GM20431 (cell line): ENCODE results near the gene PATJ.

Experiments
- in situ Hi-C: fragments of 300-500 bp; cut with MseI, MboI; formaldehyde crosslinking; loops from one replicate; pipeline ENCODE4 v1.15.0; 2020; ENCODE audit warnings: low sequenced_read_pairs; ENCODE audit not compliant: unreplicated experiment

Gene PATJ

GRCh38 chr1:61976566-61976965, 234.3 kb downstream of the PATJ start:
- in situ Hi-C loops = no loop called here

GRCh38 chr1:61978796-61979195, 236.5 kb downstream of the PATJ start:
- in situ Hi-C loops = no loop called here

GRCh38 chr1:61979729-61980128, 237.4 kb downstream of the PATJ start:
- in situ Hi-C loops = no loop called here

- in situ Hi-C loops = no loop called here
Measured at GRCh38 chr1:61980561-61980960, 238.3 kb downstream of the PATJ start.

GRCh38 chr1:61981870-61982660, 239.8 kb downstream of the PATJ start:
- in situ Hi-C loops = no loop called here

GRCh38 chr1:61983236-61983635, 241.0 kb downstream of the PATJ start:
- in situ Hi-C loops = no loop called here

GRCh38 chr1:61992257-61992656, 250.0 kb downstream of the PATJ start:
- in situ Hi-C loops = no loop called here

- in situ Hi-C loops = no loop called here
Measured at GRCh38 chr1:61993331-61993961, 251.2 kb downstream of the PATJ start.

GRCh38 chr1:61995641-61996040, 253.4 kb downstream of the PATJ start:
- in situ Hi-C loops = no loop called here

- in situ Hi-C loops = no loop called here
Measured at GRCh38 chr1:61997123-61997522, 254.8 kb downstream of the PATJ start.

GRCh38 chr1:62003777-62004176, 261.5 kb downstream of the PATJ start:
- in situ Hi-C loops = no loop called here

- in situ Hi-C loops = no loop called here
Measured at GRCh38 chr1:62006690-62007089, 264.4 kb downstream of the PATJ start.

- in situ Hi-C loops = no loop called here
Measured at GRCh38 chr1:62011006-62011405, 268.7 kb downstream of the PATJ start.

- in situ Hi-C loops = no loop called here
Measured at GRCh38 chr1:62012095-62012494, 269.8 kb downstream of the PATJ start.

- in situ Hi-C loops = no loop called here
Measured at GRCh38 chr1:62012836-62013235, 270.6 kb downstream of the PATJ start.

GRCh38 chr1:62013264-62013663, 271.0 kb downstream of the PATJ start:
- in situ Hi-C loops = no loop called here

- in situ Hi-C loops = no loop called here
Measured at GRCh38 chr1:62022382-62022983, 280.2 kb downstream of the PATJ start.

- in situ Hi-C loops = no loop called here
Measured at GRCh38 chr1:62024690-62025089, 282.4 kb downstream of the PATJ start.

GRCh38 chr1:62025154-62025553, 282.9 kb downstream of the PATJ start:
- in situ Hi-C loops = no loop called here

GRCh38 chr1:62025892-62026291, 283.6 kb downstream of the PATJ start:
- in situ Hi-C loops = no loop called here

GRCh38 chr1:62029704-62030103, 287.4 kb downstream of the PATJ start:
- in situ Hi-C loops = no loop called here
